Large intestine (tissue), 12 donors: ENCODE results near the gene RBMY1A1. TPM values are rescaled to one million over a fixed set of nuclear protein-coding genes. Genes with fewer than 3 reads are reported as not detected.
"Not testable (repeated sequence)": the region's sequence is repeated elsewhere in the genome, so short reads cannot be mapped to it uniquely, and the experiment has no call there.

Experiments used
- DNase-seq, 2 donors: peaks; one replicate each; pipeline versions ENCODE4 v3.0.0 to v3.0.0-alpha.2; 2013
- H3K27ac ChIP-seq: one replicate; pipeline ENCODE4 v1.5.1; 2013; ENCODE audit warnings: low read length
- H3K27me3 ChIP-seq: 2 replicates; pipeline ENCODE4 v1.6.1; 2013; ENCODE audit warnings: low read length; ENCODE audit not compliant: control insufficient read depth, insufficient read depth
- H3K36me3 ChIP-seq: 2 replicates; pipeline ENCODE4 v1.6.1; 2013; ENCODE audit warnings: low read length; ENCODE audit not compliant: control insufficient read depth, insufficient read depth
- H3K4me1 ChIP-seq: one replicate; pipeline ENCODE4 v1.6.1; 2013; ENCODE audit warnings: low read length; ENCODE audit not compliant: control insufficient read depth, insufficient read depth
- H3K4me3 ChIP-seq: one replicate; pipeline ENCODE4 v1.5.1; 2013; ENCODE audit warnings: low read length
- H3K9me3 ChIP-seq: one replicate; pipeline ENCODE4 v1.6.1; 2013; ENCODE audit warnings: mild to moderate bottlenecking, low read depth, low read length, moderate library complexity; ENCODE audit not compliant: control insufficient read depth
- WGBS: methylation state at CpG from one replicate; pipeline ENCODE4 v1.1.5; 2013; ENCODE audit warnings: low lambda C conversion rate; ENCODE audit not compliant: insufficient coverage; 5-methylcytosine and 5-hydroxymethylcytosine counted together
- long read RNA-seq, 11 donors: transcript quantifications; one replicate each; lab custom pipeline, GENCODE V29; 2026
- polyA plus RNA-seq: library from polyadenylated mRNA; unstranded; fragments of 120-200 nt; gene quantifications from one replicate; pipeline ENCODE4 v1.2.1, GENCODE V29; 2013

RBMY1A1 gene
- not detected for polyA plus RNA-seq
- long read RNA-seq, donor 1 = 0 reads
- long read RNA-seq, donor 2 = 0 reads
- long read RNA-seq, donor 3 = 0 reads
- long read RNA-seq, donor 4 = 0 reads
- long read RNA-seq, donor 5 = 0 reads
- long read RNA-seq, donor 6 = 0 reads
- long read RNA-seq, donor 7 = 0 reads
- long read RNA-seq, donor 8 = 0 reads
- long read RNA-seq, donor 9 = 0 reads
- long read RNA-seq, donor 10 = 0 reads
- long read RNA-seq, donor 11 = 0 reads

- not testable (repeated sequence) for H3K27ac ChIP-seq, H3K36me3 ChIP-seq, H3K4me1 ChIP-seq, DNase-seq, H3K9me3 ChIP-seq, H3K4me3 ChIP-seq, H3K27me3 ChIP-seq
- no CpG with 5 or more reads among the region's 28 CpGs for WGBS
Measured at GRCh38 chrY:21534579-21534978, at the start of gene RBMY1A1. Gene RBMY1A1, plus strand, starts transcription at chrY:21534879. Its CDS starts 2,013 bp downstream, at chrY:21536892.

GRCh38 chrY:21511038-21511437 lies 23.6 kb upstream of the RBMY1A1 start, which contains the start of gene RBMY1B:
Gene RBMY1B, plus strand, starts transcription at chrY:21511338. Its CDS starts 2,013 bp downstream, at chrY:21513351.
- DNase-seq, H3K36me3 ChIP-seq, H3K4me3 ChIP-seq, H3K9me3 ChIP-seq, H3K4me1 ChIP-seq, H3K27me3 ChIP-seq, H3K27ac ChIP-seq: not testable (repeated sequence)
- WGBS = no CpG with 5 or more reads among the region's 28 CpGs

- H3K4me3 ChIP-seq, H3K9me3 ChIP-seq, H3K27me3 ChIP-seq, DNase-seq, H3K27ac ChIP-seq, H3K4me1 ChIP-seq, H3K36me3 ChIP-seq: not testable (repeated sequence)
- WGBS = no CpG with 5 or more reads among the region's 5 CpGs
Measured at GRCh38 chrY:21559316-21559984, 24.8 kb downstream of the RBMY1A1 start.

- no peaks in the 10 kb centered on the region for H3K36me3 ChIP-seq
- no peak for DNase-seq
- no peaks in the 10 kb centered on the region for H3K4me1 ChIP-seq
- WGBS = no CpG with 5 or more reads among the region's 6 CpGs
- no peaks in the 10 kb centered on the region for H3K27me3 ChIP-seq
- H3K27ac ChIP-seq = no peak overlapping the region
- H3K9me3 ChIP-seq = no peaks in the 10 kb centered on the region
- H3K4me3 ChIP-seq = no peak overlapping the region
Measured at GRCh38 chrY:21585449-21585848, 50.8 kb downstream of the RBMY1A1 start.

- no CpG with 5 or more reads among the region's 6 CpGs for WGBS
- not testable (repeated sequence) for H3K4me1 ChIP-seq, H3K27ac ChIP-seq, H3K27me3 ChIP-seq, H3K9me3 ChIP-seq, H3K4me3 ChIP-seq, DNase-seq, H3K36me3 ChIP-seq
Measured at GRCh38 chrY:21586454-21586853, 51.8 kb downstream of the RBMY1A1 start.

GRCh38 chrY:21592059-21592458 lies 57.4 kb downstream of the RBMY1A1 start:
- no peak for DNase-seq
- Histone ChIP-seq H3K9me3 (no peaks in the 10 kb centered on the region), H3K36me3 (no peaks in the 10 kb centered on the region), H3K4me3 (no peak overlapping the region), H3K4me1 (no peaks in the 10 kb centered on the region), H3K27me3 (no peaks in the 10 kb centered on the region), H3K27ac (no peak overlapping the region)
- no CpG with 5 or more reads among the region's 6 CpGs for WGBS

- H3K4me3 ChIP-seq, H3K27me3 ChIP-seq, H3K36me3 ChIP-seq, H3K27ac ChIP-seq, DNase-seq, H3K4me1 ChIP-seq, H3K9me3 ChIP-seq: not testable (repeated sequence)
- no CpG with 5 or more reads among the region's 16 CpGs for WGBS
Measured at GRCh38 chrY:21596287-21596686, 61.6 kb downstream of the RBMY1A1 start.

Other genes starting within 250 kb of the RBMY1A1 start
- not detected for gene RBMY1B, start 23.5 kb upstream of the RBMY1A1 start, polyA plus RNA-seq